Erythroblast (primary cell): ENCODE data around the gene SENP8.

Experiments
- GATA1 ChIP-seq: IDR thresholded peaks from 2 replicates; pipeline ENCODE4 v1.6.1; 2011; ENCODE audit warnings: low read depth, mild to moderate bottlenecking, control low read depth, low read length, moderate library complexity
- POLR2A ChIP-seq: IDR thresholded peaks from 2 replicates; pipeline ENCODE4 v1.6.1; 2011; ENCODE audit warnings: mild to moderate bottlenecking, low read length

DNA sequence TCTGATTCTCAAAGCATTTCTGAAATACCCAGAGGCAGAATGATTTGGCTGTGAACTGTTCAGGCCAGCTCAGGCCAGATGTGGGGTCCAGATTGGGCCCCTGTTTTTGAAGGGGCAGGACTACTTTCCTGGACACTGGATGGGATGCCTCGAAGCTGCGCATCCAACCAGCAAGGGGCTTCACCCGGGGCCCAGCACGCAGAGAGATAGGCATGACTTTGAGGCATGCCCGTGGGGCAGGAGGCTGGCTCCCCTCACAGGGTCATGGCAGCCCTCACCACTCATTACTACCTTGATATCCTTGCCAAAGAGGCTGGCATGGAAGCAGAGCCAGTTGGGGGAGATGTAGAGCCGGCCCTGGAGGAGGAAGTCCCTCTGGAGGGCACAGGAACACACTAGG lies 49.2 kb downstream of the SENP8 start:
- TF ChIP-seq POLR2A (no peak), GATA1 (no peak)
